Measurements from ENCODE around the gene FCHO2.

DNA sequence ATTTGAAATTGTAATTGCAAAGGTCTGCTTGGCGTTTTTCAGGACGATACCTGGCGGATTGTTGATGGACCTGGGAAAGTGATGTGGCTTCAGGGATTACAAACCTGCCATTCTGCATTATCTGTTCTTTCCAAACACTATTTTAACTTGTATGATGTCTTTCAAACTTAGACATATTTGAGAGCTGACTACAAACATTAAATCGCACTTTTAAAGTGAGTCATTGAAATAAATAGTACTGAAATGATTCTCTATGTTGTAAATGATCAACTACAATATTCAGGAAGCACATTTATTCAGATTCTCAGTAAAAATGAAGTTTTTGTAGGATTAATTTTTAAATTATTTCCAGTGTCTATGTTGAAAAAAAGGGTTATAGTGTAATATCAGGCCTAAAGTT lies 132.2 kb downstream of the FCHO2 start:
- TF ChIP-seq, protein P1, sequence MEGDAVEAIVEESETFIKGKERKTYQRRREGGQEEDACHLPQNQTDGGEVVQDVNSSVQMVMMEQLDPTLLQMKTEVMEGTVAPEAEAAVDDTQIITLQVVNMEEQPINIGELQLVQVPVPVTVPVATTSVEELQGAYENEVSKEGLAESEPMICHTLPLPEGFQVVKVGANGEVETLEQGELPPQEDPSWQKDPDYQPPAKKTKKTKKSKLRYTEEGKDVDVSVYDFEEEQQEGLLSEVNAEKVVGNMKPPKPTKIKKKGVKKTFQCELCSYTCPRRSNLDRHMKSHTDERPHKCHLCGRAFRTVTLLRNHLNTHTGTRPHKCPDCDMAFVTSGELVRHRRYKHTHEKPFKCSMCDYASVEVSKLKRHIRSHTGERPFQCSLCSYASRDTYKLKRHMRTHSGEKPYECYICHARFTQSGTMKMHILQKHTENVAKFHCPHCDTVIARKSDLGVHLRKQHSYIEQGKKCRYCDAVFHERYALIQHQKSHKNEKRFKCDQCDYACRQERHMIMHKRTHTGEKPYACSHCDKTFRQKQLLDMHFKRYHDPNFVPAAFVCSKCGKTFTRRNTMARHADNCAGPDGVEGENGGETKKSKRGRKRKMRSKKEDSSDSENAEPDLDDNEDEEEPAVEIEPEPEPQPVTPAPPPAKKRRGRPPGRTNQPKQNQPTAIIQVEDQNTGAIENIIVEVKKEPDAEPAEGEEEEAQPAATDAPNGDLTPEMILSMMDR (IDR thresholded peaks at IDR 0.05): no peak
- no peak for TF ChIP-seq POLR2A (IDR thresholded peaks at IDR 0.05)

Data from heart left ventricle (tissue), 13 donors.